RWPE2 (cell line): Measurements from ENCODE around the gene PGR.

Experiments used
- ATAC-seq: fragments of 200-7000 bp; cut with Tn5 transposase; 3 replicates; pipeline ENCODE4 v1.9.1; 2021; ENCODE audit warnings: low read depth
- DNase-seq: peaks from one replicate; pipeline ENCODE4 v3.0.0-alpha.2; 2020; ENCODE audit warnings: low spot score
- H3K27ac ChIP-seq: fragments of 450-650 bp; 2 replicates; pipeline ENCODE4 v1.5.1; 2017; ENCODE audit warnings: mild to moderate bottlenecking; ENCODE audit not compliant: poor library complexity, severe bottlenecking
- H3K27me3 ChIP-seq: fragments of 250-450 bp; sonication (Bioruptor Pico); 2 replicates; pipeline ENCODE4 v1.5.1; 2021; ENCODE audit warnings: mild to moderate bottlenecking, moderate library complexity; ENCODE audit not compliant: insufficient read depth, poor library complexity, severe bottlenecking
- H3K36me3 ChIP-seq: fragments of 250-450 bp; sonication (Bioruptor Pico); 2 replicates; pipeline ENCODE4 v1.5.1; 2020; ENCODE audit warnings: low read depth, mild to moderate bottlenecking, moderate library complexity
- H3K4me1 ChIP-seq: fragments of 250-450 bp; sonication (Bioruptor Pico); 2 replicates; pipeline ENCODE4 v1.5.1; 2021; ENCODE audit warnings: mild to moderate bottlenecking, moderate library complexity; ENCODE audit not compliant: insufficient read depth, poor library complexity, severe bottlenecking
- H3K4me3 ChIP-seq: fragments of 250-450 bp; sonication (Bioruptor Pico); 2 replicates; pipeline ENCODE4 v1.5.1; 2021; ENCODE audit warnings: mild to moderate bottlenecking, moderate library complexity; ENCODE audit not compliant: severe bottlenecking
- H3K9me3 ChIP-seq: fragments of 250-450 bp; sonication (Bioruptor Pico); 2 replicates; pipeline ENCODE4 v1.5.1; 2021; ENCODE audit warnings: mild to moderate bottlenecking, moderate library complexity; ENCODE audit not compliant: severe bottlenecking
- CTCF ChIP-seq: fragments of 450-650 bp; IDR thresholded peaks from one replicate; pipeline ENCODE4 v1.5.1; 2017; ENCODE audit warnings: mild to moderate bottlenecking, moderate library complexity; ENCODE audit not compliant: poor library complexity, severe bottlenecking

The PGR gene

GRCh38 chr11:101010899-101011298 lies 118.7 kb downstream of the PGR start:
- Histone ChIP-seq H3K4me3 (no peak overlapping the region), H3K27me3 (no peaks in the 10 kb centered on the region), H3K27ac (no peak overlapping the region), H3K36me3 (no peaks in the 10 kb centered on the region), H3K9me3 (no peaks in the 10 kb centered on the region), H3K4me1 (no peaks in the 10 kb centered on the region)
- TF ChIP-seq CTCF, result no peak
- no peak; the same call in 2 of the 3 replicates for ATAC-seq
- no peak for DNase-seq

- DNase-seq (no peak), ATAC-seq (no peak)
- Histone ChIP-seq H3K4me1 (no peaks in the 10 kb centered on the region), H3K27me3 (no peaks in the 10 kb centered on the region), H3K4me3 (no peak overlapping the region), H3K27ac (no peak overlapping the region), H3K9me3 (no peaks in the 10 kb centered on the region), H3K36me3 (no peaks in the 10 kb centered on the region)
- TF ChIP-seq CTCF, result no peak
Observed at GRCh38 chr11:101009690-101010055, 119.9 kb downstream of the PGR start.

- Histone ChIP-seq H3K36me3 (no peaks in the 10 kb centered on the region), H3K4me1 (no peaks in the 10 kb centered on the region), H3K27ac (no peak overlapping the region), H3K4me3 (no peak overlapping the region), H3K9me3 (no peaks in the 10 kb centered on the region), H3K27me3 (no peaks in the 10 kb centered on the region)
- DNase-seq (no peak), ATAC-seq (no peak)
- no peak for TF ChIP-seq CTCF
Observed at GRCh38 chr11:101008961-101009689, 120.5 kb downstream of the PGR start.

- DNase-seq (no peak), ATAC-seq (no peak)
- TF ChIP-seq CTCF, result no peak
- Histone ChIP-seq H3K9me3 (no peaks in the 10 kb centered on the region), H3K27ac (no peak overlapping the region), H3K4me1 (no peaks in the 10 kb centered on the region), H3K4me3 (no peak overlapping the region), H3K36me3 (no peaks in the 10 kb centered on the region), H3K27me3 (no peaks in the 10 kb centered on the region)
Observed at GRCh38 chr11:101003468-101003867, 126.1 kb downstream of the PGR start.

- Histone ChIP-seq H3K4me1 (no peaks in the 10 kb centered on the region), H3K27ac (no peak overlapping the region), H3K9me3 (no peaks in the 10 kb centered on the region), H3K4me3 (no peak overlapping the region), H3K27me3 (no peaks in the 10 kb centered on the region), H3K36me3 (no peaks in the 10 kb centered on the region)
- ATAC-seq (no peak), DNase-seq (no peak)
- TF ChIP-seq CTCF, result no peak
Observed at GRCh38 chr11:100999756-101000155, 129.9 kb downstream of the PGR start.
